Hypothalamus (tissue), 51 donors: Measurements from ENCODE around the gene C3orf52.

Source experiments
- DNase-seq, 51 donors: peaks; one replicate each; lab custom pipeline; 2025; lab: John Stamatoyannopoulos, UW

C3orf52 gene

GRCh38 chr3:112084980-112085705, 1.0 kb upstream of the C3orf52 start:
- no peak for DNase-seq

- no peak for DNase-seq
These were observed 484 bp upstream of the C3orf52 start for GRCh38 chr3:112085735-112086075.

GRCh38 chr3:112086875-112087524, 811 bp downstream of the C3orf52 start:
- peak in 1 of 51 donors; percentile 3 for DNase-seq

GRCh38 chr3:112087746-112088145, 1.6 kb downstream of the C3orf52 start:
- no peak for DNase-seq

GRCh38 chr3:112088944-112089343, 2.8 kb downstream of the C3orf52 start:
- no peak for DNase-seq

GRCh38 chr3:112089956-112090886, 4.0 kb downstream of the C3orf52 start:
- DNase-seq: no peak

GRCh38 chr3:112090887-112091586, 4.8 kb downstream of the C3orf52 start:
- no peak for DNase-seq

- DNase-seq: no peak
These were observed 6.4 kb downstream of the C3orf52 start for GRCh38 chr3:112092496-112093179.

GRCh38 chr3:112093180-112093522, 7.0 kb downstream of the C3orf52 start:
- no peak for DNase-seq

GRCh38 chr3:112095731-112096130, 9.5 kb downstream of the C3orf52 start:
- DNase-seq: no peak

GRCh38 chr3:112096176-112096575, 10.0 kb downstream of the C3orf52 start:
- DNase-seq: no peak

GRCh38 chr3:112097378-112097777, 11.2 kb downstream of the C3orf52 start:
- peak in 1 of 51 donors; percentile 2 for DNase-seq

- no peak for DNase-seq
These were observed 15.7 kb downstream of the C3orf52 start for GRCh38 chr3:112101916-112102315.

- DNase-seq: no peak
These were observed 18.6 kb downstream of the C3orf52 start for GRCh38 chr3:112104774-112105173.

- DNase-seq: no peak
These were observed 23.1 kb downstream of the C3orf52 start for GRCh38 chr3:112109322-112109721.

- peak in 21 of 51 donors; percentile 2 to 44 (median 14) for DNase-seq
These were observed 25.7 kb downstream of the C3orf52 start for GRCh38 chr3:112111785-112112402.

GRCh38 chr3:112114576-112115160, 28.5 kb downstream of the C3orf52 start:
- DNase-seq: no peak

GRCh38 chr3:112115161-112115739, 29.1 kb downstream of the C3orf52 start:
- DNase-seq: no peak

GRCh38 chr3:112115806-112116383, 29.7 kb downstream of the C3orf52 start:
- DNase-seq: no peak
